Right kidney (tissue), 1 donor: ENCODE data around the gene PNPLA2.

Experiments used
- DNase-seq: peaks from one replicate; pipeline ENCODE4 v3.0.0-alpha.2; 2016

The PNPLA2 gene

GRCh38 chr11:829847-830294, 11.2 kb downstream of the PNPLA2 start:
- no peak for DNase-seq

GRCh38 chr11:830295-831117, 11.8 kb downstream of the PNPLA2 start:
- peak; percentile 83 for DNase-seq

GRCh38 chr11:831118-831864, 12.6 kb downstream of the PNPLA2 start:
- DNase-seq: no peak

- DNase-seq: no peak
Measured at GRCh38 chr11:831961-832528, 13.3 kb downstream of the PNPLA2 start.

GRCh38 chr11:832529-833113, 13.9 kb downstream of the PNPLA2 start, which contains the start of gene CD151:
TSS of gene CD151 (plus strand) at chr11:832952. CDS start at chr11:836070, 3,118 bp downstream.
- DNase-seq: peak; percentile 85

- peak; percentile 82 for DNase-seq
Measured at GRCh38 chr11:833114-833791, 14.5 kb downstream of the PNPLA2 start.

- no peak for DNase-seq
Measured at GRCh38 chr11:833849-834311, 15.2 kb downstream of the PNPLA2 start.

GRCh38 chr11:834371-835316, 15.9 kb downstream of the PNPLA2 start:
- peak; percentile 67 for DNase-seq

GRCh38 chr11:836274-836673, 17.6 kb downstream of the PNPLA2 start:
- DNase-seq: no peak

- no peak for DNase-seq
Measured at GRCh38 chr11:836700-837099, 18.0 kb downstream of the PNPLA2 start.

- DNase-seq: no peak
Measured at GRCh38 chr11:837189-837989, 18.7 kb downstream of the PNPLA2 start.

GRCh38 chr11:837990-838307, 19.2 kb downstream of the PNPLA2 start:
- DNase-seq: no peak

- no peak for DNase-seq
Measured at GRCh38 chr11:838441-839279, 19.9 kb downstream of the PNPLA2 start.

GRCh38 chr11:839280-839623, 20.5 kb downstream of the PNPLA2 start:
- no peak for DNase-seq

- DNase-seq: no peak
Measured at GRCh38 chr11:839875-840617, 21.3 kb downstream of the PNPLA2 start.

- peak; percentile 69 for DNase-seq
Measured at GRCh38 chr11:841981-842369, 23.3 kb downstream of the PNPLA2 start.

- peak; percentile 98 for DNase-seq
Measured at GRCh38 chr11:842370-843002, 23.8 kb downstream of the PNPLA2 start, which contains the start of the genes POLR2L and TSPAN4. TSS of gene POLR2L (minus strand) at chr11:842529. CDS start at chr11:842508, 21 bp downstream. TSS of gene TSPAN4 (plus strand) at chr11:842852. CDS start at chr11:850305, 7,453 bp downstream.
